GM18502 (cell line): ENCODE results near the gene MYO1H.
"Not testable (repeated sequence)": the region's sequence is repeated elsewhere in the genome, so short reads cannot be mapped to it uniquely, and the experiment has no call there.

Source experiments
- ATAC-seq: cut with Tn5 transposase; IDR thresholded peaks from one replicate; pipeline ENCODE4 v1.9.1; 2021; ENCODE audit warnings: mild to moderate bottlenecking; ENCODE audit not compliant: unreplicated experiment, poor library complexity

The MYO1H gene, protein sequence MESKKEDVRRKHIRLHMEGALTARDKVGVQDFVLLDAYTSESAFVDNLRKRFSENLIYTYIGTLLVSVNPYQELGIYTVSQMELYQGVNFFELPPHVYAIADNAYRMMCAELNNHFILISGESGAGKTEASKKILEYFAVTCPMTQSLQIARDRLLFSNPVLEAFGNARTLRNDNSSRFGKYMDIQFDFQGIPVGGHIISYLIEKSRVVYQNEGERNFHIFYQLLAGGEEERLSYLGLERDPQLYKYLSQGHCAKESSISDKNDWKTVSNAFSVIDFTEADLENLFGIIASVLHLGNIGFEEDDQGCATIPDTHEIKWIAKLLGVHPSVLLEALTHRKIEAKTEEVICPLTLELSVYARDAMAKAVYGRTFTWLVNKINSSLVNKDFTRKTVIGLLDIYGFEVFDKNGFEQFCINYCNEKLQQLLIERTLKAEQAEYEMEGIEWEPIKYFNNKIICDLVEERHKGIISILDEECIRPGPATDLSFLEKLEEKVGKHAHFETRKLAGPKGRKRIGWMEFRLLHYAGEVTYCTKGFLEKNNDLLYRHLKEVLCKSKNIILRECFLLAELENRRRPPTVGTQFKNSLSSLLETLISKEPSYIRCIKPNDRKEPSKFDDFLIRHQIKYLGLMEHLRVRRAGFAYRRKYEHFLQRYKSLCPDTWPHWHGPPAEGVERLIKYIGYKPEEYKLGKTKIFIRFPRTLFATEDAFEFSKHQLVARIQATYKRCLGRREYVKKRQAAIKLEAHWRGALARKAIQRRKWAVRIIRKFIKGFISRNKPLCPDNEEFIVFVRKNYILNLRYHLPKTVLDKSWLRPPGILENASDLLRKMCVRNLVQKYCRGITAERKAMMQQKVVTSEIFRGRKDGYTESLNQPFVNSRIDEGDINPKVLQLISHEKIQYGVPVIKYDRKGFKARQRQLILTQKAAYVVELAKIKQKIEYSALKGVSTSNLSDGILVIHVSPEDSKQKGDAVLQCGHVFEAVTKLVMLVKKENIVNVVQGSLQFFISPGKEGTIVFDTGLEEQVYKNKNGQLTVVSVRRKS

DNA sequence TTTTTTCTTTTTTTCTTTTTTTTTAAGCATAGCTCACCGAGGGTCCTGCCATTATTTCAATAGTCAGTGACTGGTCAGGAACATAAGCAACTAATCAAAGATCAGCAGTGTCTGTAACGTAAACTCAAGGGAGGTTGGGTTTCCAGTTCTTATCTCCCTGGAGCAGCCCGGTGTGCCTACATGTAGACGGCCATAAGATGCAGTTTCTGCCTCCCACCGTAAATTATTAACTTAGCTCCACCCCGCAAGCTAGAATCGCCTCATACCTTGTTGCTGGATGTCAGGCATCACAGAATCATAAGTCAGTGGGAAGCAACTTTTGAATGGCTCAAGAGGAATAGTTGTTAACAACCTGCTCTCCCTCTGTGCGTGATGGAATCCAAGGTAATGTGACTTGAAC, at the start of gene MYO1H:
TSS of gene MYO1H (plus strand) at position 312 of the 400 bp plus-strand sequence. CDS start at position 373, 61 bp downstream.
- no peak for ATAC-seq

DNA sequence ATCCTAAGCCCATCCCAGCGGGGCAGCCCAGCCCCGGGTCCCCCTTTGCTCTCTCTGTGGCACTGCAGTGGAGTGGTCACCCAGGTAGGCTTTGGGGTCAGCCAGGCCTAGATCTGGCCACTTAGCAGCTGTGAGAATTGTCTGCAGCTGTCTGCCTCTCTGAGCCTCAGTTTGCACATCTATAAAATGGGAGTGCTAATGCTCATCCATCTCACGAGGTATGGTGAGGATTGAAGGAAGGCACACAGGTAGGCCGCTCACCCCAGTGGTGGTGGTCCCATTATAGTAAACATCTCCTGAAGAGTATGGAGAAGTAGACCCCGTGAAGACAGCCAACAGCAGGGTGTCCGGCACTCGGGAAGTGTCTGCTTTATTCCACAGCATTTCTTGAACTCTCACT, 47.9 kb upstream of the MYO1H start:
- ATAC-seq, result no peak

DNA sequence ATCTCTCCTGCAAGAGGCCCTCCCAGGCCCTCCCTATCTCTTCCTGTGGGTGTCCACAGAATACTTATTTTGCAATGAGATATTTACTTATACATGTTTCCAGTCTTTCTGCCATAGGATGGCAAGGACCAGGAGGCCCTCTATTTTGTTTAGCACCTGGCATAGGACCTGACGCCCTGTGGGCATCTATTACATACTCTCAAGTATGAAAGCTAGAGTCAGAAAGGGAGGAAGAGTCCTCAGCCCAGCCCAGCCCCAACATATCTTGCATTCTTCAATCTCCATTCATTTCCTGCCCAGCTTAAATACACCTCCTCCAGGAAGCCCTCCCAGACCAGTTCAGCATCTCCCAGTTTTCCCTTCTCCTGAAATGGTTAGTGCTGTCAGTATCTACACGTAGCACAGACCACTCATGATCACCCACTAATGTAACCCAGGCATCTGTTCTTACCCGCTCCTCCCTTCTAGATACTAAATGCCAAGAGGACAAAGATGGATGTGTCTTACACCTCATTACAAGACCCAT, 46.0 kb upstream of the MYO1H start:
- ATAC-seq, result no peak

DNA sequence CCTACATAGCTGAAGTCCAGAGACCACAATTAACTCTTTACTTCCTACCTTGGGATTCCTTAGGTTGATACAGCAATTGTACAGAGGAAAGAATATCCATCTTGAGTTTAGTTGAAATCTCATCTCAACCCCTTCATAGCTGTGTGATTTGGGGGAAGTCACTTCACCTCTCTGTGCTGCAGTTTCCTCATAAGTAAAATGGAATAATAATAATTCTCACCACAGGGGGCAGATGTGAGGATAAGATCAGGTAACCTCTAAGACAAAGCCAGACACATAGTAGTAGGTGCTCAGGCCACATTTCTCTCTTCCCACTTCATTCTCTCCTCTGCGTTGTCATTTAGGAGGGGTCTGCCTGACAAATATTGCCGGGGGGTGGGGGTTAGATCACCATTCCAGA, 45.3 kb upstream of the MYO1H start:
- ATAC-seq, result no peak

DNA sequence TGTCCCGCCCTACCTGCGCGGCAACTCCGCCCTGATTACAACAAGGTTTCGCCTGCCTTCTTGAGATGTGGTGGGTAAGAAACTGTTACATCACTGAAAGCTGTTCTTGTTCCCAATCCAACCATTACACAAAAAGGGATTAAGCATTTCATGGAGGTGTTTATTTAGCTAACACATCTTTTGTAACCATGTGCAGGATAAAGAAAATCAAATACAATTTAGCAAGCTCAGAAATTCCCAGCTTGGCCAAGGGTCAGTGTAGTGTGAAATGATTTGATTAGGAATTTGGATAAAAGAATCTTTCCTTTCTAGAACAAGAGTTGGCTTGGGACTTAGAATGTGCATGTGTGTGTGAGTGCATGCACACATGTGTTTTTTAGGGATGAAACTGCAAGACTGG, 44.9 kb upstream of the MYO1H start:
- ATAC-seq, result no peak

DNA sequence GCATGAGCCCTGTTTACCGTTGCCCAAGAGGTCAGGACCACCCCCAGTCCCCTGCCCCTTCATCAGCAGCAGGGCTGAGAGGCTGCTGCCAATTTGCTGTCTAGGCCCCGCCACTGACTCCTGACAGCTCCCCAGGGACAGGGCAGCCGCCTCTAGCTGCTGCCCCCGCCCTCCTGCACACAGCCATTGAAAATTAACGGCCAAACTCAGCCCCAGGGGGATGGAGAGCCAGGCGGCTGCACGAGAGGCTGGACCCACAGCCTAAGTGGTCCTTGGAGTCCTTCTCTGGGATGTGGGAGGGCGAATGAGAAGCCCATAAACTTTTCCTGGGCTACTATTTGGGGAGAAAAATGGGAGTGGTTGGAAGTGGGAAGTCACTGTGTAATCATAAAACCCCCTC, 43.2 kb upstream of the MYO1H start:
- no peak for ATAC-seq

DNA sequence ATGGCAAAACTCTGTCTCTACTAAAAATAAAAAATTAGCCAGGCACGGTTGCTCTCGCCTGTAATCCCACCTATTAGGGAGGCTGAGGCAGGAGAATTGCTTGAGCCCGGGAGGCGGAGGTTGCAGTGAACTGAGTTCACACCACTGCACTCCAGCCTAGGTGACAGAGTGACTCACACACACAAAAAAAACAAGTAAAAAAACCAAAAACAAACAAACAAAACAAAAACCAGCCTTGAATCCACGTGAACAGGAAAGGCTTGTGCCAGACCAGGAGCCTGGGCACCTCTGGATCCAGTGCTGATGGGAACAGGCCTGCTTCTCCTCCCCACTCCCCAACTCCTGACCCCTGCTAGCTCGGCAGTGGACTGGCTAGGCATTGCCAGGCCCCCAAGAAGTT, 42.2 kb upstream of the MYO1H start:
- ATAC-seq, result no peak

DNA sequence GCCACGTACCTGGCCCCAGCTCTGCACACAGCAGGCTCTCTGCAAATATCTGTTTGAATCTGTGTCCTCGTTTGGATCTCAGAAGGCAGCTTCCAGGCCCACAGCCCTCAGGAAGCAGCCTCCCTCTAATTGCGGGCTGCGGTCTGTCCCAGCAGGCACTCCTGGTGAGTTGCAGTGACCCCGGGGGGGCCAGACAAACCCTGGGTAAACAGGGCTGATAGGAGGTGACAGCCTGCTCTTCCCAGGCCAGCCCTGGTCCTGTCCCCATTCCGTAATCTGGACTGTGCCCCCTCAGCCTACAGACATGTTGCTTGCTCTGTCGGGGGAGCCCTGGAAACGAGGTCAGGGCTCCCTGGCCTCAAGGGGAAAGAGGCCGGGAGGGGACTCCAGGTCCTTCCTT, 40.6 kb upstream of the MYO1H start:
- no peak for ATAC-seq

DNA sequence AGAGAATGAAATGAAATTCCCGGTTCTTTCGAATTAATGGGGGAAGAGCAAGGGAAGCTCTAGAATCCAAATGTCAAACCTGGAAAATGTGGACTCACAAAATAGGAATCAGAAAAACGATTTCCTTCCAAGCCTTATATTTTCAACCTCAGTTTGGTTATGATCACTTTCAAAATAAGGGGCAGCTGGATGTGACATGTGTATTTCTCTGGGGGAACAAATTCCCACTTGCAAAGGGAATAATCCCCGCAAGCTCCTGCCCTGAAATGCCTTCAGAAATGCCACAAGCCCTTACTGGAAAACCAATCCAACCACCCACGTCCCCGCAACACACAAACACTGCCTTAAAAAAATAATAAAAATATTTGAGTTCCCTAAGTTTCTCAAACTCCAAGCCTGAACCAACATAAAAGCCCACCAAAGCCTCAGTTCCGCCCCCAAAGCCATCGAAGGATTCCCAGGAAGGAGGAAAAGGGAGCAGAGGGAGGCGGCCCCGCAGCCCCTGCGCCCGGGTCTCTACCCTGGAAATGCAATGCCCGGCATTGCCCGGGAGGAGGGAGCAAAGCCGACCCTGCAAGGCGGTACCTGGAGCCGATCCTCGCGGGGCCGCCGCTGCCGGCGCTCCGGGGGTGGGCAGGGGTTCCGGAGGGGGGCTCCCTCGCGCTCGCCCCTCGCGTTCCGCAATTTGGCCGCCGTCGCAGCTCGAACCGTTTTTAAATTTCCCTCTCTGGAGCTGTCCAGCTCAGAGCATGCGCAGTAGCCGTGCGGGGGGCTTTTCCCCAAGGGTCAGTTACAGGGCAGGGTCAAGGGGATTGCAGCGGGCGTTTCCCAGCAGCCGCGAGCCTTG, 38.9 kb upstream of the MYO1H start, which contains the start of gene FOXN4:
TSS of gene FOXN4 (minus strand) at position 751 of the 847 bp plus-strand sequence. CDS start 963 bp downstream, outside the sequence.
- no peak for ATAC-seq

DNA sequence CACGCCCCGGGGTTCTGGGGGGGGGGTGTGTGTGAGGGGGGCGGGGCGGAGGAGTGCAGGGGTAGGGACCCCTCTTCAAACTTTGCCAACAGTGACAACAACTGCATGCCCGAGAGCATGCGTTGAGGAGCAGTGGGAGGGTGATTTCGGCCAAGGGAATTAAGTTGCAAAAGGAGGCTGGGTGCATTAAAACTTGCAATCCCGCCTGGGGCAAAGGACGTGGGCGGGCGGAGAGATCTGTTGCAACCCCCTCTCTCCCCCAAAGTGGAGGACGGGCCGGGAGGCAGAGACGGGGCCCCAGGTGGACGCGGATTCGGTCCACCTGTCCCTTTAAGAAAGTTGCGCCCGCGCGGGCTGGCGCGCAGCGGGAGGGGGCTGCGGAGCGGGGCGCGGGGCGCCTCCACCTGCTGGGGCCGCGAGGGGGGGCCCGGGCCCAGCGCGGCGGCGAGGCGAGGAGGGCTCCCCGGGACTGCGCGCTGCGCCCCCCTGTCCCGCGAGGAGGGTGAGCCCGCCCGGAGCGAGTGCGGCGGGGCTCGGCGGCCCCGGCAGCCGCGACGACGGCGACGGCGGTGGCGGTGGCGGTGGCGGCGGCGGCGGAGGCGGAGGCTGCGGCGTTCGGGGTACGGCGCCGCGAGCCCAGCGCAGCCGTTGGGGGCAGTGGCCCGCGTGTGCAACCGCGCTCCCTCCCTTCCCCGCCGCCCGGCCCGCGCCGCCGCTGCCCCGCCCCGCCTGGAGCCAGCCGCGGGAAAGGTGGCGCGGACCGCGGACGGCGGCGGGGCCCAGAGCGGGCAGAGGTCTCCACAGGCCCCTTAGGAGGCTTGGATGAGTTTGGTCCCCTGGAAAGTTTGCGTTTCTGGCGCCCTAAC, 38.1 kb upstream of the MYO1H start:
- ATAC-seq, result no peak

DNA sequence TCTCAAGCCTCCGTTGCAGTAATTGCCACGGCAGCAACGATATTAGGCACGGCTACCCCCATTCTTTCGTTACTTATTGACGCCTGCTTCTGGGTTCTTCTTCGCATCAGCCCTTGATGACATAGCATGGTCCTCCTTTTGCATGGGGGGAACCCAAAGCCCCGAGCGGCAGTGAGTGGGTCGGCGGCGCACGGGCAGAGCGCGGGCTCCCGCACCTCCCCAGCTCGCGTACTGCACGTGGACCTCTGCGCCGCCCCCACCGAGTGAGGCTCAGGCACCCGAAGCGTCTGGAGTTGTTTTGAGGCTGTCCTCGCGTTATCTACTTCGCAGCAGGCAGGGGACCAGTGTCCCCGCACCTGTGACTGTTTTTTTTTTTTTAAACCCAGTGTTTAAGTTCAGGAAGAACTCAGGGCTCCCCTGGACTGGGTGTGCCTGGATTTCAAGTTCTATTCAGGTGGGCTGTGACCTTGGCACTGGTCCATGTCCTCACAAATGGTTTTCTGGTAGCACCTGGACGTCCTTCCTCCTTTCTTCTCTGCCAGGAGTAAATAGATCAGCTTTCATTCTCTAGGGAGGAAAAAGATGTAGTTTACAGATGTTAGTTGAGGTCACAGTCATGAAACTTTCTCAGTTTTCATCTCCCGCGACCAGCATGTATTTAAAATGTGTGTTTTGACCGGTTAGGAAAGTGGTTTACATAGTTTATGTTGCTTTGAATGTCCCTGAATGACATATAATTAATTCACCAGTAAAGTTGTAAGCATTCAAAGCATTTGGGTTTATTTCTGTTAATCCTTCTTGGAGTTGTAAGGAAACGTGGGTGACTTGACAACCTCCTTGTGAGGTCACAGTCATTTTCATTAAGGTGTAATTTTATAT, 37.2 kb upstream of the MYO1H start:
- ATAC-seq, result no peak

DNA sequence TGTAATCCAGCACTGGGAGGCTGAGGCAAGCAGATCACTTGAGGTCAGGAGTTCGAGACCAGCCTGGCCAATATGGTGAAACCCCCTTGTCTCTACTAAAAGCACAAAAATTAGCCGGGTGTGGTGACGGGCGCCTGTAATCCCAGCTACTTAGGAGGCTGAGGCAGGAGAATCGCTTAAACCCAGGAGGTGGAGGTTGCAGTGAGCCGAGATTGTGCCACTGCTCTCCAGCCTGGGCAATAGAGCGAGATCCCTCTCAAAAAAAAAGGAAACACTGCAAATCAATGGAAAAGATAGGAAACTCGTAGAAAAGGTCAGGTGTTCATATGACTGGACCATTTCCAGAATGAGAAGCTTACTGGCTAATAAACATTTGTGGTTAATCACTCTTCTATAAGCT, 26.4 kb upstream of the MYO1H start:
- not testable (repeated sequence) for ATAC-seq

DNA sequence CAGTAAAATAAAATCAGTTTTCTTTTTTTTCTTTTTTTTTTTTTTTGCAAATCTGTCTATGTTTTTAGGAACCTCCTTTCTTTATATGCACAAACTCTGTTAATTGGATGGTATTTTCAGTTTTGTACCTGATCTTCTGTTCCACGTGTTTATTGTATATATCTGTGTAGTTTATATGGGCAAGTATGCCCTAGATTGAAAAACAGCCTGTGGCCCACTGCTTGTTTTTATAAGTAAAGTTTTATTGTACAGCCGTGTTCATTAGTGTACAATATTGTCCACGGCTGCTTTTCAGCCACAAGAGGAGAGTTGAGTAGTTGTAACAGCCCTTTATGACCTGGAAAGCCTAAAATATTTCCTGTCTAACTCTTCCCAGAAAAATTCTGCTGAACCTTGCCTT, 18.7 kb upstream of the MYO1H start:
- no peak for ATAC-seq

DNA sequence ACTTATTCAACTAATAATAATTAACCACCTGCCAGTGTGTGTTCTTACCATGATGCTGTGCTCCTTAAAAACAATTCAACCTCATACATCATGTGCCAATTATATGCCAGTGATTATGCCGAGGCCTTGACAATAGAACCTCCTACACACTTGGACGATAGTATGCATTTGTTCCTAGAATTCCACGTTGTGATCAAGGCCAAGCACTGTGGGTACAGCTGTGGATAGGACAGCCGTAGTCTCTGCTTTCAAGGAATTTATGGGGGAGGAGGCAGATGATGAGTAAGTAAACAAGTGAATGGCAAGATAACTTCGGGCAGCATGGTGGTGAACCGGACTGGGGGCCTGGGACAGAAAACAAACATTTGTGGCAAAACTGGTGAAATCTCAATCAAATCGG, 18.0 kb upstream of the MYO1H start:
- ATAC-seq, result no peak

DNA sequence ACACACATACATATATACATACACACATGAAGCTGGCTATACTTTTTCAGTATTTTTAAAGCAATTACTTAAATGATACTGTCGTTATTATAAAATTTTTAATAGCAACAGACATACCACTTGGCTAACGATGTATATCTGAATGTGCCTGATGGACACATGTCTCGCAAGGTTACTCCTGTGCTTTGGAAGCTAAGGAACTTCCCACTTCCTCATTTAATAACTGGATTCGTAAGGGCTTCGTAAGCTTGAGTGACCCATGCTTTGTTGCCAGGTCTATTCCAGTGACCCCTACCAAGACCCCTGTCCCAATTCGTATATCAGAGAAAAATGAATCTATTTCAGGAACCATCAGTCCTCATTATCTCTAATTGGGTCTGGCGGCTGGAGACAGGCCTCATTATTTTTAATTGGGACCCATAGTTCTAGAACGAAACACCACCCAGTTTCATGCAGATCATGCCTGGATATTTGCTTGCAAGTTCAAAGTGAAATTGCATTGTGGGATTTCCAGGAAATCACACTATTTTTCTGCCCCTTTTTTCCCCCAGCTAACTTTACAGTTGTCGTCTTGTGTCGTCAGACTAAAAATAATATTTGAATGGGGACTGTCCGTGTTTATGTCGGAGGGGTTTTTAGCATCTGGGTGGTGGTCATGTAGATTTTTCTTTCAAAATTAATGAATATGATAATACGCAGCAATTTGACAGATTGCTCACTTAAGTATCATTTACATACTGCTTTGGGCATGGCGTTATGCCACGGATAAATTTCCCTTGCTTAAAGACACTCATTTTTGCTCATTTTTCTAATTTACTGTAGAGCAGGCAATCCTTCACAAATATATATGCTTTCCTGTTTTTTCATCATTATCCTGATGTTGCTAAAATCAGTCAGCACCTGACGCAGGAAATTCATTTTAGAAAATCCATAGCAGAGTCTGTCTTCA, 17.1 kb upstream of the MYO1H start:
- no peak for ATAC-seq

DNA sequence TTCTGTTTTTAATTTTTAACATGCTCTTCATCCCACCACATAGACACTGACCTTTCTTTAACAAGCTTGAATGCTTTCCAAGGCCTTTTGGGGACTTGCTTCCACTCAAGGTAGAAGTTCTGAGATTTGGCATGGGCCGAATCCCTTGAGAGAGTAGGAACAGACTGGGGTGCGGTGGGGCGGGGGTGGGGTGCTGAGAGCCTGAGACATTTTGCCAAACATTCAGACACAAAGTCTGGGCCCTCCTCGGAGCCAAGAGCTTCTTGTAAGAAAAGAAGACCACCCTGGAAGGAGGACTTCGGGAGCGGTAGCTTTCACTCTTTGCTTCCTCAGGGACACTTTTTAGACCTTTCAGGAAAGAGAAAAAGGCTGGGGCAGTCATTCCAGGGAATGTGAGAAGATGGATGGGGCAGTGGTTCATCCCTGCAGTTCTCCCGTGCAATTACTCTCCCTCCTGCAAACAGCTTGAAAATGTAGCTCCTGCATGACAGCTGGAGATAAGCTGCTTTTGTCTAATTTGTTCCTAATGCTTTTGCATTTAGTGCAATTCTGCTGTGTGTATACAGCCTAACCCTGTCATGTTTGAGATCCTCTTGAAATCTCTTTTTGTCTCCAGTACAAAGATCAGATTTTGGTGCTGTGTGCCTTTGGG, 16.3 kb upstream of the MYO1H start:
- ATAC-seq, result no peak
